GF-D8 (cell line): ENCODE results near the gene TOX2.
"Not testable (repeated sequence)": the region's sequence is repeated elsewhere in the genome, so short reads cannot be mapped to it uniquely, and the experiment has no call there.

Experiments
- DNase-seq: peaks from one replicate; lab custom pipeline; 2025; lab: John Stamatoyannopoulos, UW

Gene TOX2

DNA sequence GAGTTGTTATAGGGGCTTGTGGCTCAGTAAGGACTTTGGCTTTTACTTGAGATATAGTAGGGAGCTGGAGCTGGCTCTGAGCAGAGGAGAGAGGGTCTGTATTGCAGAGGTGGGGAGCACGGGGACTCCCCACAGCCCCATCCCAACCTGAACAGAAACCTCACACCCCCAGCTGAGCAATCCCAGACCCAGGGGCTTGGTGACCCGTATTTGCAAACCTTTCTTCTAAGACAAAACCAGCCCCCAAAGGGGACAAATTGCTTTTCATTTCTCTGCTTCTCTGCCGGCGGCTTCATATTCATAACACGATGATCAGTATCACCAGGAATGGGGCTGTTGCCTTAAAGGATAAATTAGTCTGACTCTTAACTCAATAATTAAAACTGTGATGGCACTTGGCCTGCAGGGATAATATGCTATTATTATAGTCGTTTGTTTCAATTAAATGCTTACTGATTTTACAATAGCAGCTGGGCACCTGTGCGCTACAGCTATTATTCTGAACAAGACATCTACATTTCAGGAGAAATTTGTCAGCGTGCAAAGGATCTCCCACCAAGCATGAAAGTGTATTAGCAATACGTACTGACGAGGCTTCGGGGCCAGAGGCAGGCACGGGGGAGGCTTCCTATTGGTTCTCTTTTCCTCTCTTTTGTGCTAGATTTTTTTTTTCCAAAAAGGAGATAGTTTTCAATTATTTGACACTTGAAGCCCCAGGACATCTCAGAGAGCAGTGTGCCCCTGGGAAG is 118.1 kb downstream of the TOX2 start:
- no peak for DNase-seq

DNA sequence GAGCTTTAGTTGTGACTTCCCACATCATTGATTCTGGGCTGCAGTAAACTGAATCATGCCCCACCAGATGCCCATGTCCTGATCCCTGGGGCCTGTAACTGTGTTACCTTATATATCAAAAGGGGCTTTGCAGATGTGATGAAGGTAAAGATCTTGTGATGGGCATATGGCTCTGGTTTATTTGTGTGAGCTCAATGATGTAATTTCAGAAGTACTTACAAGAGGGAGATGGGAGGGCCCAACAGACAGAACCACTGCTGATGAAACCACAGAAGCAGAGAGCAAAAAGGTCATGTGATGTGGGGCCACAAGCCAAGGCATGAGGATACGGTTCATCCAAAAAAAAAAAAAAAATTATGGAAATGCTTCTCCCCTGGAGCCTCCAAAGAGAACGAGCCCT is 118.7 kb downstream of the TOX2 start:
- DNase-seq: no peak

DNA sequence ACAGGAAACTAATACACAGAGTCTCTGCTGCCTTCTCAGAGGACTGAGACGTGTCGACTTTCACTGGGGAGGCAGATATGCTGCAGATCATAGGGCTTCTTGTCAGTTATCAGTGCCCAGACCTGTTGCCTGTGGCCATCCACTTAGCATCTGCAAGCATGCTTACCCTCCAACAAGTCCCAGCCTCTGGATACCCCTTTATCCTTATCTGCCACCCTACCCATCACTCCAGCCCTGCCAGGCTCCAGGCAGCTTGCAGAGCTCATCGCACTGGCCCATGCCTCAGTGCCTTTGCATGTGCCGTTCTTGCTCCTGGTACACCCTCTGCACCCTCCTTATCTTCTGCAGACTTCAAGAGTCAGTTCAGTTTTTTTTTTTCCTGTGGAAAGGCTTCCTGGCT is 119.2 kb downstream of the TOX2 start:
- DNase-seq: no peak

DNA sequence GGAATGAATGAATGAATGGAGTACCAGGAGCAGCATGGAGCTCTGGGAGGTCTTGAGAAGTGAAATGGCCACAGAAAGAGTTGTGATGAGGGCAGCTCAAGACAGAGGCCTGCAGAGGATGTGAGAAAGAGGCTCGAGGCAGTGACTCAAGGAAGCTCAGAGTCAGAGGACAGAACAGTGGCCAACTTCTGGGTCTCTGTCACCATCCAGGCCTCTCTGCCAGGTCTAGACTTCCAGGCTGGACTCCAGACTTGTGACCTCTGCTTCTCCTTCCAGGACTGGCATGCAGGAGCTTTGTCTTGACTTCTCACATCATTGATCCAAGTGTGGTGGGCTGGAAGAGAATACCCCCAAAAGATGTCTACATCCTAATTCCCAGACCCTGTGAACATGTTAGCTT is 119.8 kb downstream of the TOX2 start:
- no peak for DNase-seq

DNA sequence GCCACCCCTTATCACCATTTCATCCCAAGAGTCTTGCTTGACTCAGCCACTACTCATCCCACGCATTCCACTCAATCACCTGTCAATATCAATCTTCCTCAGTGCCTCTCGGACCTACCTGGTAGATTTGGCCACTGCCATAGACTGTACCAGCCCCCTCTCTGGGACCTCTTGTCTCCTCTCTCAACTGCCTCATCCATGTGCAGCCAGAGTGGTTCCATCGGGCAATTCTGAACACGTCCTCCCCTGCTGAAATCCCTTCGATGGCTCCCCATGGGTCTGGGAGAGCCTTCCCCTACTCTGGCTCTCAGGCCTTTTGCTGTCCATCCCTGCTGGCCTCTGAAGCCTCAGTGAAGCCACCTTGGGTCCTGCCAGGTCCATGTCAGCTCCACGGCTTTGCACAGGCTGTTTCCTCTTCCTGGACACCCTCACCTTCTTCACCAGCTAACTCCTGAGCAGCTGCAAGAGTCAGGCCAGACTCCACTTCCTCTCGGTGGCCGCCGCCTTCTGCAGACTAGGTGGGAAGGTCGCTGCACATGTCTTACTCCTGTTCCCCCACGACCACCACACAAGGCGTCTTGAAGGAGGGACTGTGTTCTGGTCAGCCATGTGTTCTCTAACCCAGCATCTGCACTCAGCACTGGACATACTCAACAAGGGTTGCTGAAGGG is 120.4 kb downstream of the TOX2 start:
- no peak for DNase-seq

DNA sequence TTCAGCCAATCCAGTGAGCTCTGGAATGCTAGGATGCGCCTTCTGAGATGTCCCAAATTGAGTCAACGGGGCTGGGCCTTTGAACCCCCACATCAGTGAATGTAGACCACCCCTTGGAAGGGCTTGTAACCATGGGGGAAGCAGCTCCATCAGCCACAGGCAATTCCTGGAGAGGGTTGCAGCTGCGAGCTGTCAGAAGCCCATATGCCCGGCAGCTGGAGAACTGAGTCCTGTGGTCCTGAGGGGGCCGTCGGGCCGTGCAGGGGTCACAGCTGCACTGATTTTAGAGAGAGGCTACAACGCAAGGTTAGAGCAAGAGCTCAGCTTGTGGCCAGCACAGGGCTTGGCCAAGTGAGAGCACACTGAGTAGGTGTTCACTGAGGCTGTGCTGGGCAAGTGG is 121.3 kb downstream of the TOX2 start:
- DNase-seq: no peak

DNA sequence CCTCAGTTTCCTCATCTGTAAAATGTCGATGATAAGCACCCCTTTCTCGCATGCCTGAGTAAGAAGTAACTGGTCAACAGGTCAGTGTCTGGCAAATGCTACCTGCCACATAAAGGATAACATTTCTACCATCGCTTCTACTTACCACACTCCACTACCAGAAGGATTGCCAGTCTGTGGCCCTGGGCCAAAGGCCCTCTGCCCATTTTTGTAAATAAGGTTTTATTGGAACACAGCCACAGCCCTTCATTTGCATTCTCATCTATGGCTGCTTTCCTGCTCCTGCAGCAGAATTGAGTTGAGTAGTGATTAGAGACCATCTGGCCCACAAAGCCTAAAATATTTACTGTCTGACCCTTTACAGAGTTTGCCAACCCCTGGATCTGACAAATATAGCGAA is 121.8 kb downstream of the TOX2 start:
- no peak for DNase-seq

DNA sequence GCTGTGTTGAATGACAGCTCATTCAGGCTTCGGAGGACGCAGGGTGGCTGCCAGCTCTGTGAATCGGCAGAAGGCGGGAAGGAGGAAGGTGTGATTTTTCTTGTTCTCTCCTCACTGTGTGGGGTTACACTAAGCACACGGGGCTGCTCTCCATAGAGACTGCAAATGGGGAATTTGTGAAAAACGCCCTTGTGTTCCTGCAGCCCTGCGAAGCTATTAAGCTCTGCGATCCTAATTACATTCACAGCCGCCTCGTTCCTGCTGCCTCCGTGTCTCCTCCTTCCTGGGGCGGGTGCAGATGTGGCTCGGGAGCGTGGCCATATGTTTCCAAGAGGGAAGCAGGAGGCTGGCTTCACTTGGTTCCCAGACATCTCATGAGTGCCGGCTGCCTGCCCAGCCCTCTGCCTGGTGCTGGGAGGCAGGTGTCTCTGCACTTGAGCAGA is 124.0 kb downstream of the TOX2 start:
- no peak for DNase-seq

DNA sequence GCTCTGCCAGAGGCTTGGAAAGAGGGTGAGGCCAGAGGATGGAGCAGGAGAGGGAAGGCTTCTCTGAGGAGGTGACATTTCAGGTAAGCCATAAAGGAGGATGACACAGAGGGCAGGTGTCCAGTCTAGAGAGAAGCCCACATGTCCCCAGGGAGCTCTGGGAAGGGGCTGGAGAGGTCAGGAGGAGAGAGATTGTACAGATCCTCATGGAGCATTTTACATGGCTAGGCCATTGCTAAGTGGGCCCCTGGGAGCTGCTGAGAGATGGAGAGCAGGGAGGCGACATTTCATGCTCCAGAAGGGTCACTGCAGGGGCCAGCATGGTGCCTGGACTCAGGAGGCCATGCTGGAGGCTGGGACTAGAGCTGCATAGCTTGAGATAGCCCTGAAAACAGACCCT is 124.5 kb downstream of the TOX2 start:
- no peak for DNase-seq

DNA sequence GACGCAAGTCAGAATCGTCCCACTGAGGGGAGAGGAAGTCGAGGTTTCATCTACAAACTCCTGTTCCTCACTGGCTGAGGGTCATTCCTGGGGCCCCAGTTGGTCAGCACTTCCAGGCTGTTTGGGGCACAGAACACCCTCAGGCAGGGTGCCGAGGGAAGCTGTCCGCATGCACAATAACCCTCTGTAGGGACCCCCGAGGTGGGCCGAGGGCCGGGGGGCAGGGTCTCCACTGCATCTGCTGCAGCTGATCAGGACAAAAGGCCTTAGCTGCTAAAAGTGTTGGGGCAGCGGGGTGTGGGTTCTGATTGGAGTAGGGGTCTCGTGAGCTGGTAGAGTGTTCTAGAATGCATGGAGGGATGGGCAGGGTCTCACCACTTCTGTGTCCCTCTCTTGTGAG is 125.1 kb downstream of the TOX2 start:
- DNase-seq: no peak

DNA sequence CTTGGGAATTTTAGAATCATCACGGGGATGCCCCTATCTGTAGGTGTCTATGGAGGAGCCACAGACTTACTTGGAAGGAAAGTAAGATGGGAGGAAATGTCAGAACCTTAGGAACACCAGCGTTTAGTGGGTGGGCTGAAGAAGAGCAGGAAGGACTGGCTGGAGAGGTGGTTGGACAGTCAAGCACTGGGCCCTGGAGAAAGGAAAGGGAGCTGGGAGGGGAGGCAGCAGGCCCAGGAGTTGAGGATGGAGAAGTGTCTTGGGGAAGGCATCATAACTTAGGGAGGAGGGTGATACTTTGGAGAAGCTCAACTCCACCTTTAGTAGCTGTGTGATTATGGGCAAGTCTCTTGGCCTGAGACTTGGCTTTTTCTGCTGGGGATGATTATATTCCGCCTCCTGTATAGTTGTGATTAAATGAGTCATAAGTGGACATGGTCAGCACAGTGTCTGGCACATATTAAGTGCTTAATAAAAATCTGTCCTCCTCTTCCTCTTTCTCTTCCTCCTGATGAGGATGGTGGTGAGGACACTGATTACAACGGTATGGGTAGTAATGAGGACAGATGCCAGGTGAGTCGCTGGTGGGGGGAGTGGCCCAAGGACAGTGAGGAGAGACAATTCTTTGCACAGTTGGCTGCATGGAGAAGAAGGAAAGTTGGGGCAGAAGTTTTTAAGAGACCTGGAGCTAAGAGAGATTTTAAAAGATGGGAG is 125.7 kb downstream of the TOX2 start:
- DNase-seq: no peak

DNA sequence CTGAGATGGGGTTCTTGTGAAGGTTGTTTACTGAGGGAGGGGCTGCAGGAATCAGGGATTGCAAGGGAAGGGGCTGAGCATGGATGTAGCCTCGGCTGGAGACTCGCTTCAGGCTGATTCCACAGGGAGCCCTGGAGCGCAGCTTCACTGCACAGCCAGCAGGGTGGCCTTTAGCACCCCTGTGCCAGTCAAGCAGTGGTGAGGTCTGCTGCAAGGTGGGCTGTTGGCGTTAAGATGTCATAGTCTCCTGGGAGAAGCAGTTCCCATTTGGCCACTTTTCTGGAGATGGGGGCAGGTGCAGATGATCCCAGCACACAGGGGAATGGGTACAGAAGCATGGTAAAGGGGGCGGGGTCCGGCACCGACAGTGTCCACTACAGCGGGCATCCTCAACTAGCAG is 126.3 kb downstream of the TOX2 start:
- no peak for DNase-seq

DNA sequence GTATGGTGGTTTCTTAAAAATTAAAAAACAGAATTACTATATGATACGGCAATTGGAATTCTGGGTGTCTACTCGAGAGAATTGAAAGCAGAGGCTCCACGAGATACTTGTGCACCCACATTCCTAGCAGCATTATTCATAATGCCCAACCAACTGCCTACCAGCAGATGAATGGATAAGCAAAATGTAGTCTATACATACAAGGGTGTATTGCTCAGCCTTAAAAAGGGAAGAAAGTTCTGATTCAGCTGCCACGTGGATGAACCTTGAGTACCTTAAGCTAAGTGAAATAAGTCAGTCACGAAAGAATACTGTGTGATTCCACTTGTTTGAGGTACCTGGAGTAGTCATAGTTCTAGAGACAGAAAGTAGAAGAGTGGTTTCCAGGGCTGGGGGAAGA is 130.1 kb downstream of the TOX2 start:
- DNase-seq: not testable (repeated sequence)

DNA sequence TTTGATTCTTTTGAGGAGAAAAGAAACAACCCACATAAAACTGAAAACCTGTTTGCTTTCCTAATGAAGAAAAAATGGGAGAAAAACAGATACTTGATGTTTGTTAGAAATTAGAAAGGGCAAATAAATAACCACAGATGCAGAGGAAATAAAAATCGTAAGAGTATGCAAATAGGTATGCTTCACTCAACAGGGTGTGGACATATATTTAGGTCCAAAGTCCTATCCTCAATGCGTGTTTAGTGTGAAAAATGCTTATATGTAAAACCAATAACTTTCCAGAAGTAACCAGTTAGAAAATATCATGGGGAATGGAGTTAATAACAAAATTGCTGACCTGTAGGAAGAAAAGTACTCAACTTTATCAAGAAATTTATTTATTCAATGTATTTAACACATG is 135.7 kb downstream of the TOX2 start:
- no peak for DNase-seq

DNA sequence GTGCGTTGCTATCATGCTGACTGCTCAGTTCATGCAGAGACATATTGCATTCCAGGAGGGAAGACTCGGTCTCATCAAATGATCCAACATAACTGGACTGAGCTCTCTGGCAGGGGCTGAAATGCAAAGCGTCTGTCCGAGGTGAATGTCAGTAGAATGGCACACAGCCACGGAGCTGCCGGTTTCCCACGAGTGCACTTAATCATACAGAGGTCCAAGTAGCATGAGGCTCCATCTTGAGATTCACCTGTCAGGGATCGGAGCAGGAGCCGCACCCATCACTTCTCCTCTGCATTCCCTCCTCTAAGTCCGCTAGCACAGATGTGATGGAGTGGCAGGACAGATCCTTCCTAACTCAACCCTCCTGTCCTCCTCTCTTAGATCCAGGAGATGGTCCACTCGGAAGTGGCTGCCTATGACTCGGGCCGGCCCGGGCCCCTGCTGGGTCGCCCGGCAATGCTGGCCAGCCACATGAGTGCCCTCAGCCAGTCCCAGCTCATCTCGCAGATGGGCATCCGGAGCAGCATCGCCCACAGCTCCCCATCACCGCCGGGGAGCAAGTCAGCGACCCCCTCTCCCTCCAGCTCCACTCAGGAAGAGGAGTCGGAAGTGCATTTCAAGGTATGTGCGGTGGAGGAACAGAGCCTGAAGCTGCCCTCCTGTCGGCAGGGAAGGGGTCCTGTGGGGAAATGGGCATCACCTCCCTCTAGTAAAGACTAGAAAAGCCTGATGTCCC is 136.4 kb downstream of the TOX2 start:
- DNase-seq: no peak

DNA sequence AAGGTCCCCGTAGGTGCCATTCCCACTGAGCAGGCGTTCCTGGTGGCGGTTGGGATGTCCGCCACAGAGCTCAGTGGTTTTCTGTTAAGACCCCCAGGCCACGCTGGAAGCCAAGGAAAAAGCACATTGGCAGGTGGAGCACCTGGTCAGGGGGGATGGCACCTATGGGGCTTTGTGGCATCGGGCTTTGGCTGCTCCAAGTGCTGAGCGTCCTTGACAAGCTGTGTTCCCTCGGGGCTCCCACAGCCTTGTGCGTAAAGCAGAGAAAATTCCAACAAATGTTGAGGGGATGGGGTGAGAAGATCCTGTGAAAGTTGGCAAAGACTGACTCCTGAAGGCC is 137.0 kb downstream of the TOX2 start:
- DNase-seq: no peak

DNA sequence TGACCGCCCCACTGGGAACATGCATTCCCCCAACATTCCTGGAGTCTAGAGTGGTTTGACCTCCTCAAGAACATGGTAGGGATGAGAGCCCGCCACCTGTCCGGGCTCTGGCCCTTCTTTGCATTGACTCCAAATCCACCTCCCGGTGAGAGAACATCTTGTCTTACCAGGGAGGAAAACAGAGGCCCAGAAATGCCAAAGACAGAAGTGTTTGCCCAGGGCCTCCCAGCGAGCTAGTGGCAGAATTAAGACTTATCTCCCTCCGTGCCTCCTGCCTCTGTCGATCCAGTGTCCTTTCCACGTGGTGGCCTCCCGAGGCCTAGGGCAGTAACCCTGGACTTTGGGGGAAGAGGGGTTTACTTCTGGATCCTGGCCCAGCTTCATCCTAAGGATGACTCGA is 137.5 kb downstream of the TOX2 start:
- no peak for DNase-seq

DNA sequence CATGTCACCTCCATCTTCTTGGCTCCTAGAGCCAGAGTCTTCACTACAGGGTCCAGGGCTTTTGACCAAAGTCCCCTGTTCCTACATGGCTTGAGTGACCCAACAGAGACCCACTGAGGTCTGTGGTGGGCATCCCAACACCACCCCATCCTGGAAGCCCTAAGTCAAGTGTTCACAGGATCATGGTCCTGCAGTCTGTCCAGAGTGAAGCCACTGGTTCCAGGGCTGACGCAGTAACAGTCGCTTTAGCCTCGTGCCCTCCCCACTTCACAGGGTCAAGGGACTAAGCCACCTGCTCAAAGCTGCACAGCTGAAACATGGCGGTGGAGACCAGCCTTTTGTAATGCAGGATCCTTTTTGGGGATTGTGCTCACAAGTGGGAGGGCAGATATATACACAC is 138.4 kb downstream of the TOX2 start:
- no peak for DNase-seq

DNA sequence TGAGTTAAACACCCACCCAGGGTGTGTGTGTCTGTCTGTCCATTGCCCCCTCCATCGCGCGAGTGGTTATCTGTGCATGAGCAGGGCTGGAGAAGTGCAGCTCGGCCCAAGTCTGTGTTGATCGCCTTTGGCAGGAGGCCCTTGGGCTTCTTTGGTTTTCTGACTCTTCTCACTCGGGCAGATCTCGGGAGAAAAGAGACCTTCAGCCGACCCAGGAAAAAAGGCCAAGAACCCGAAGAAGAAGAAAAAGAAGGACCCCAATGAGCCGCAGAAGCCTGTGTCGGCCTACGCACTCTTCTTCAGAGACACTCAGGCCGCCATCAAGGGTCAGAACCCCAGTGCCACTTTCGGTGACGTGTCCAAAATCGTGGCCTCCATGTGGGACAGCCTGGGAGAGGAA is 139.5 kb downstream of the TOX2 start:
- no peak for DNase-seq

DNA sequence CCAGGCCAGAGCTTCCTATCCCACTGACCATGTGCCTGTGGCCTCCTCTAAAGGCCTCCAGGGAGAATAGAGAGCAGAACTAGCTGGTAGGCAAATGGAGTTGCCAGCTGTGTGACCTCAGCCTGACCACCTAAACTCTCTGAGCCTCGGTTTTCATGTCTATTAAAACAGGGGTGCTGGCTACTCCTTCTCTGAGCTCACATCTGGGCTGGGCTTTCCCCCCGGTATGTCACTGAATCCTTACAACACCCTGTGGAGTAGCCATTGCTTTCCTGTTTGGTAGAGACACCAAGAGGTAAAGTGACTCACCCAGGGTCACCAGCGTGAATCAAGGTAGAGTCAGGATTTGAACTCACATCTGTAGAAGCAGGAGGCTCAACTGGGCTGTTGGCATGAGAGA is 140.2 kb downstream of the TOX2 start:
- no peak for DNase-seq

DNA sequence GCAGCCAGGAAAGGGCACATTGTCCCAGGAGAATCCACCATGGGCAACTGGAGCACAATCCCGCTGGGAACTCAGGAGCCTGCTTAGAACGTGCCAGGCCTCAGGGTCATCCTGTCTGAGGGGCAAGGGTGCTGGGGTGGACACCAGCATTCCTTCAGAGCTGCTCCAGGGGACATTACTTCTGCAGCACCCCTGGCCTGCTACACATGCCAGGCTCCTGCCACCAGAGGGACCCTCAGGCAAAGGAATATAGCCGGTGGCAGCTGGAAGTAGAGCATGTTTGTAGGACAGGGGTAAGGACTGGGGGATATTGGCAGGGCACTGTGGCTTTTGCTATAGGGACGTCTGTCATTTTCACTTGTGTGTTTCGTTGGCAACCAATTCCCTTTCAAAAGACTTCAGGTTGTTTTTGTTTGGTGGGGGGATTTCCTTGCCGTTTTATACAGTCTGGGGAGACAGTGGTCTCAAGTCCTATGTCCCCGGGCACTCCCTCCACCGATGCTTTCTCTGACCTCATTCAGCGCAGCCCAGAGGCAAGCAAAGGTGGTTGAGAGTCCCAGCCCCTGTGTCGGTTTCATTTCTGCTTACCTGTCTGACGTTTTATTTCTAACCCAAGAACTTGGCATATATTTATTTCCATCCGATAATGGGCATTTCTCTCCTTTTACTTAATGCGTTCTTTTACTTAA is 141.5 kb downstream of the TOX2 start:
- DNase-seq: no peak
